ENCODE results near the gene SLC16A5.

SLC16A5 gene

DNA sequence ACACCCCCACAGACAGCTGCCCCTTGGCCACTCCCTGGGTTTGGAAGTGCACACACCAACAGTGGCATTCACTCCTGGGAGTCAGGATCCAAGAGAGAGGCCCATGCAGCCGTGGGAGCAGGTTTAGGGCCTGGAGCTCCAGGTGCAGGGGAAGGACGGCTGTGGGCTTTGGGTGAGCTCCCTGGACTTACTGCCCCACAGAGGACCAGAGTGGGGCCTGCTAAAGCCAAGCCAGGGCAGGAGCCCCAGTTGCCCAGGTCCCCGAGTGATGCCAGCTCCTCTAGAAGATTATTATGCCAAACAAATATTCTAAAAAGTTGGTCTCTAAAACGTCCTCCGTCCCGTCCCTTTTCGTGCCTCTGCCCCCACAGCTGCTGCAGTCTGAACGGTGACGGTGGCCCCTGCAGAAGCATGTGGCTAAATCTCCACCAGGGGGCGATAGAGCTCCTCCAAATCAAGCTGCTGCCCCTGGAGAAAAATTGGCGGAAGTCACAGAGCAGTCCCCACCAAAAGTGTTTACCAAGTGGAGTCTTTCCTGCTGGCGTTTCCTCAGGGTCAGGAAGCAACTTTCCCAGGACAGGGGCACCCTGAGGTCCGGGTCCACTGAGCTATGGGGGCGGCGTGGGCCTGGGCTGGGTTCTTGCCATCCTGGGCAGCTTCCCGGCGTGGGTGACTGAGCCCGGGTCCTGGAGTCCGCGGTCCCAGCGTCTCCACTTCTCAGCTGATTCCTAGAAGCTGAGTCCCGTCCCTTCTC is 26.2 kb downstream of the SLC16A5 start:
- peak overlapping the region; percentile 58 for H3K4me3 ChIP-seq (ENCODE audit: control insufficient read depth, low read depth, low read length)
- peak; percentile 68 for DNase-seq (ENCODE audit: low read depth)
- TF ChIP-seq CTCF (IDR thresholded peaks at IDR 0.05; ENCODE audit: control insufficient read depth, insufficient read depth, low read depth, low read length, missing control alignments): peak; percentile 94

DNA sequence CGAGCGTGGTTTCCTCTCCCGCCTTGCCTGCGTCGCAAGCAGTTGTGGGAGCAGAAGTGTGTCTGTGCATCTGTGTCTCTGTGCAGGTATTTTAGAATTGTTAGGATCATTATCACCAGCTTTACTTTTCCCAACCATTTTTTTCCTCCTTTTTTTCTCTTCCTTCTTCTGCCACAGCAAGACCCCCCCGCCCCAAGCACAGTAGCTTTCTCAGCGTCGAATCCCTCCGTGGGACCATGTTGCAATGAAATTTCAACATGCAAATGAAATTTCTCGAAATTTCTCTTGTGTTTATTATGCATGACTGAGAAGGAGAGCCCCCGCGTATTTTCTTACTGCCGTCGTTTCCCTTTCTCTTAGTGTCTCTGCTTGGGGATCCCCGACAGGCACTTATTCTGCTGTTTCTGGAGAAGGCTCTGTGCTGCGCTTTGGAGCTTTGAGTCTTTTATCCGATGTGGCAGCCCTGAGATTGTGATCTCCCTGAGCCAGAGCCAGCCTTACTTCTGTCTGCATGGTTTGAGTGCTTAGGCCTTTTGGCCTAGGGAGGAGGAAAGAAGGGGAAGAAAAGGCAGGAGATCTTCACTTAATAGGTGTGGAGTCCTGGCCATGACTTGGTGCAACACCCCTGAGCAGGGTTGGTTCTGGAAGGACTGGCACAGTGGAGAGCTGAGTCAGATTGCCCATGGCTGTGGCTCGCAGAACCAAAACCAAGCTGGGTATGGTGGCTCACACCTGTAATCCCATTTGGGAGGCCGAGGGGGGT is 27.0 kb downstream of the SLC16A5 start:
- peak overlapping the region; percentile 58 for H3K4me3 ChIP-seq (ENCODE audit: control insufficient read depth, low read depth, low read length)
- no peak for DNase-seq (ENCODE audit: low read depth)
- no peak for TF ChIP-seq CTCF (IDR thresholded peaks at IDR 0.05; ENCODE audit: control insufficient read depth, insufficient read depth, low read depth, low read length, missing control alignments)

GRCh38 chr17:75115555-75115954 is 27.8 kb downstream of the SLC16A5 start:
- no peak for TF ChIP-seq CTCF (IDR thresholded peaks at IDR 0.05; ENCODE audit: control insufficient read depth, insufficient read depth, low read depth, low read length, missing control alignments)
- H3K4me3 ChIP-seq (ENCODE audit: control insufficient read depth, low read depth, low read length): no peak overlapping the region
- no peak for DNase-seq (ENCODE audit: low read depth)

GRCh38 chr17:75116737-75117136 is 29.0 kb downstream of the SLC16A5 start:
- no peak overlapping the region for H3K4me3 ChIP-seq (ENCODE audit: control insufficient read depth, low read depth, low read length)
- DNase-seq (ENCODE audit: low read depth): no peak
- TF ChIP-seq CTCF (IDR thresholded peaks at IDR 0.05; ENCODE audit: control insufficient read depth, insufficient read depth, low read depth, low read length, missing control alignments): no peak

DNA sequence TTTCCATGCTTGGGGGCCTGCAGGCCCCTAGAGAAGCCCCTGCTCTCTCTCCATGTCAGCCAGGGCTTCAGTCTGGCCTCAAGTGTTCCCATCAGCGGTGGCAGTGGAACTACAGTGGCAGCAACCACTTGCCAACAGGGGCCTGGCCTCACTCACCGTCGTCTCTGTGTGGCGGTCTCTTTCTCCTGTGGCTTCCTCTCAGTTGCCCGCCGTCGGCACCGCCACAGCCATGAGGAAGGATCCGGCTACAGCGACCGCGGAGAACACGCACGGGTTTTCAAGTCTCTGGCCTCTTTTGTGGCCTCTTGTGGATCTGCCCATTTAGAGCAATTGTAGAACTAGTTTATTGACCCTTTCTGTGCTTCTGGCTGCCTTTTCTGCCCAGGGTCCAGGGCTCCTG is 30.6 kb downstream of the SLC16A5 start:
- no peak for TF ChIP-seq CTCF (IDR thresholded peaks at IDR 0.05; ENCODE audit: control insufficient read depth, insufficient read depth, low read depth, low read length, missing control alignments)
- no peak for DNase-seq (ENCODE audit: low read depth)
- no peak overlapping the region for H3K4me3 ChIP-seq (ENCODE audit: control insufficient read depth, low read depth, low read length)

GRCh38 chr17:75124041-75124818 is 36.5 kb downstream of the SLC16A5 start:
- no peak overlapping the region for H3K4me3 ChIP-seq (ENCODE audit: control insufficient read depth, low read depth, low read length)
- no peak for DNase-seq (ENCODE audit: low read depth)
- no peak for TF ChIP-seq CTCF (IDR thresholded peaks at IDR 0.05; ENCODE audit: control insufficient read depth, insufficient read depth, low read depth, low read length, missing control alignments)
